ENCODE results near the gene POTEF. TPM values are rescaled to one million over a fixed set of nuclear protein-coding genes. Genes with fewer than 3 reads are reported as not detected.
"Not testable (repeated sequence)": the region's sequence is repeated elsewhere in the genome, so short reads cannot be mapped to it uniquely, and the experiment has no call there.

Gene POTEF
- polyA plus RNA-seq, 1 donor from 2014 or later, result 1.0 TPM

DNA sequence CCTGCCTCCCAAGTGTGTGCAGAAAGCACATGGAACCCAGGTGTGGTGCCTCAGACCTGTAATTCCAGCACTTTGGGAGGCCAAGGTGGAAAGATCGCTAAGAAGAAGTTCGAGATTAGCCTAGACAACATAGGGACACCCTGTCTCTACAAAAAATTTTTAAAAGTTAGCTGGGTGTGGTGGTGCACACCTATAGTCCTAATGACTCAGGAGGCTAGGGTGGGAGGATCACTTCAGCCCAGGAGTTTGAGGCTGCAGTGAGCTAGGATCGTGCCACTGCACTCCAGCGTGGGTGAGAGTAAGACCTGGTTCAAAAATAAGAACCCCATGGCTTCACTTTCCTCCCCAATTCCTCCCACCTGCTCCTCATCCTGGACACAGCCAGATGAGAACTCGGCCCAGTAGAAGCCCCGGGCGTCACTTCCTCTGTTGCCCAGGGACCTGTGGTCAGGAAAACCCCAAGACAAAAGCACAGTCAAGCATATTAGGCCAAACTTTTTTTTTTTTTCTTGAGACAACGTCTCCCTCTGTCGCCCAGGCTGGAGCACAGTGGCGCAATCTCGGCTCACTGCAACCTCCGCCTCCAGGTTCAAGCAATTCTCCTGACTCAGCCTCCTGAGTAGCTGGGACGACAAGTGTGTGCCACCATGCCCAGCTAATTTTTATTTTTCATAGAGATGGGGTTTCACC, 28.9 kb upstream of the POTEF start:
- not testable (repeated sequence) for H3K27ac ChIP-seq (ENCODE audit: low read length); H3K4me3 ChIP-seq (ENCODE audit: low read length); H3K9me2 ChIP-seq (ENCODE audit: insufficient read depth, low read length); H3K79me2 ChIP-seq (replicated peaks; ENCODE audit: insufficient read depth, low read length); H3K9me3 ChIP-seq (ENCODE audit: low read length); H4K20me1 ChIP-seq (ENCODE audit: insufficient read depth); H3K27me3 ChIP-seq (ENCODE audit: insufficient read depth, low read depth, low read length); H3K36me3 ChIP-seq (ENCODE audit: insufficient read depth, low read length); H3K9ac ChIP-seq (ENCODE audit: low read length); H3F3A ChIP-seq (ENCODE audit: insufficient read depth, low read length, poor library complexity, severe bottlenecking); H3K4me2 ChIP-seq (ENCODE audit: low read length); H2AFZ ChIP-seq (ENCODE audit: low read depth, low read length)

DNA sequence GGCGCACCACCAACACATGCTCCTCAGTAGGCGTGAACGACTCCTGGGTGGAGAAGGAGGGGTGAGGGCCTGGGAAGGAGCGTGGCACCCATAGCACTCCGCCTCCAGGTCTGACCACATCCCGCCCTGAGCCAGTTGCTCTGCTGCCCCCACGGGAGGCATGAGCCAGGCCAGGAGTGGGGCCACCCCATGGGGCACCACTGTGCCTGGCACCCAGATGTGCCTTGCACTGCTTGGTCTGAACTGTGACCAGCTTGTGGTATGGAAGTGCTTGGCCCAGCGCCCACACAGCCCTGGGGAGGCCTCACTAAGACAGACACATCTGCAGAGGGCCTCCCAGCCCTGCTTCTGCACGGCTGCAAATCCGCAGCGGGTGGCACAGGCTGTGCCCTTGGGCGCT, 28.3 kb upstream of the POTEF start:
- not testable (repeated sequence) for H3F3A ChIP-seq (ENCODE audit: insufficient read depth, low read length, poor library complexity, severe bottlenecking); H3K4me2 ChIP-seq (ENCODE audit: low read length); H2AFZ ChIP-seq (ENCODE audit: low read depth, low read length); H3K9ac ChIP-seq (ENCODE audit: low read length); H3K9me3 ChIP-seq (ENCODE audit: low read length); H3K27ac ChIP-seq (ENCODE audit: low read length); H4K20me1 ChIP-seq (ENCODE audit: insufficient read depth); H3K27me3 ChIP-seq (ENCODE audit: insufficient read depth, low read depth, low read length); H3K36me3 ChIP-seq (ENCODE audit: insufficient read depth, low read length); H3K9me2 ChIP-seq (ENCODE audit: insufficient read depth, low read length); H3K4me3 ChIP-seq (ENCODE audit: low read length); H3K79me2 ChIP-seq (replicated peaks; ENCODE audit: insufficient read depth, low read length)

DNA sequence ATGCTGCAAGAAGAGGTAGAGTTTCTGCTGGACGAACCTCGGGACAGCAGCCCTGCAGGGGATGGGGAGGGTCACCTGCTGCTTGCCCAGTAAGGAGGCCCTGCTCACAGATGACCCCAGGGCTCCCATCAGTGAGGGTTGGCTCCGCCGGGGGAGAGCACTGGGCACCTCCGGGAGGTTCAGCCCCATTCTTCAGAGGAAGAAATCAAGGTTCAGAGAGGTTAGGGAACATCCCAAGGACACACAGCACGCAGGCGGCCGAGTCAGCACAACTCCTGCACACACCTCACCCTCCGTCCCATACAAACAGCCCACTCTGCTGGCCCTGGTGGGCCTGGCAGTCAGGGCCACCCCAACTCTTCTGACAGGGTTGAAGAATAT, 27.6 kb upstream of the POTEF start:
- no peak overlapping the region for H3K4me3 ChIP-seq (ENCODE audit: low read length)
- H2AFZ ChIP-seq (ENCODE audit: low read depth, low read length), result no peak overlapping the region
- no peaks in the 10 kb centered on the region for H3K36me3 ChIP-seq (ENCODE audit: insufficient read depth, low read length)
- H4K20me1 ChIP-seq (ENCODE audit: insufficient read depth), result no peaks in the 10 kb centered on the region
- no peak overlapping the region for H3K4me2 ChIP-seq (ENCODE audit: low read length)
- H3K79me2 ChIP-seq (replicated peaks; ENCODE audit: insufficient read depth, low read length), result no peaks in the 10 kb centered on the region
- H3K27ac ChIP-seq (ENCODE audit: low read length), result no peak overlapping the region
- H3K9me2 ChIP-seq (ENCODE audit: insufficient read depth, low read length), result no peaks in the 10 kb centered on the region
- no peak overlapping the region for H3K9ac ChIP-seq (ENCODE audit: low read length)
- H3K27me3 ChIP-seq (ENCODE audit: insufficient read depth, low read depth, low read length), result no peaks in the 10 kb centered on the region
- TF ChIP-seq MXI1 (conservative IDR thresholded peaks at IDR 0.05; ENCODE audit: poor library complexity, severe bottlenecking) (no peak), SMC3 (conservative IDR thresholded peaks at IDR 0.05; ENCODE audit: poor library complexity) (no peak), EZH2 (IDR thresholded peaks at IDR 0.05; ENCODE audit: borderline replicate concordance, insufficient read depth, low read length, poor library complexity, severe bottlenecking) (no peak)
- TF ChIP-seq, protein P1, sequence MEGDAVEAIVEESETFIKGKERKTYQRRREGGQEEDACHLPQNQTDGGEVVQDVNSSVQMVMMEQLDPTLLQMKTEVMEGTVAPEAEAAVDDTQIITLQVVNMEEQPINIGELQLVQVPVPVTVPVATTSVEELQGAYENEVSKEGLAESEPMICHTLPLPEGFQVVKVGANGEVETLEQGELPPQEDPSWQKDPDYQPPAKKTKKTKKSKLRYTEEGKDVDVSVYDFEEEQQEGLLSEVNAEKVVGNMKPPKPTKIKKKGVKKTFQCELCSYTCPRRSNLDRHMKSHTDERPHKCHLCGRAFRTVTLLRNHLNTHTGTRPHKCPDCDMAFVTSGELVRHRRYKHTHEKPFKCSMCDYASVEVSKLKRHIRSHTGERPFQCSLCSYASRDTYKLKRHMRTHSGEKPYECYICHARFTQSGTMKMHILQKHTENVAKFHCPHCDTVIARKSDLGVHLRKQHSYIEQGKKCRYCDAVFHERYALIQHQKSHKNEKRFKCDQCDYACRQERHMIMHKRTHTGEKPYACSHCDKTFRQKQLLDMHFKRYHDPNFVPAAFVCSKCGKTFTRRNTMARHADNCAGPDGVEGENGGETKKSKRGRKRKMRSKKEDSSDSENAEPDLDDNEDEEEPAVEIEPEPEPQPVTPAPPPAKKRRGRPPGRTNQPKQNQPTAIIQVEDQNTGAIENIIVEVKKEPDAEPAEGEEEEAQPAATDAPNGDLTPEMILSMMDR (IDR thresholded peaks at IDR 0.05; ENCODE audit: poor library complexity, severe bottlenecking), result no peak
- no peaks in the 10 kb centered on the region for H3K9me3 ChIP-seq (ENCODE audit: low read length)
- H3F3A ChIP-seq (ENCODE audit: insufficient read depth, low read length, poor library complexity, severe bottlenecking), result no peaks in the 10 kb centered on the region

DNA sequence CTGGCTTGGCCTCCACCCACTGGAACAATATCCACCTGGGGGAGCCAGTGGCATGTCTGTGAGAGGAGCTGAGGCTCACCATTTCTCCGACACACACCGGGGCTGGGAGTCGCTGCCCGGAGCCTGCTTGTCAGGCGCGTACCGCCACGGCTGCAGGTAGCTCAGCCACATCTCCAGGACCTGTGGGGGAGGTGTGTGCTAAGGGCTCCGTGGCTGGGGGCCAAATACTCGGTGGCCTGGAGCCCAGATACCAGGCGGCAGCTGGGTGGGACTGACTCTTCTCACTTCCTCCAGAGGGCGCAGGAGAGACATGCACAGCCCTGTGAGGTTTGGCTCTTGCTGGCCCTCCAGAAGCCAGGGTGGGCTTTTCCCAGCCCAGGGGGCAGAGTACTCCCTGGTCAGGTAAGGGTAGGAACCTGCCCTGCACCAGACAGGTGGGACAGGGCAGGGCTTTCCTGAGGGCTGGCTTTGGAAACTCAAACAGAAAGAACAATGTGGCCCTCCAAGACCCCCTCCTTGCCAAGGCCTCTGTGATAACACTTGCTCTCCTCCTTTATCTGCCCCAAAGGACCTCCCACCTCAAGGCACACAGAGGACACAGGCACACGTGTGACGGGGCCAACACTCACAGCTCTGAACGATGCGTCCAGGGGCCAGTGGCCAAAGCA, 27.1 kb upstream of the POTEF start:
- not testable (repeated sequence) for H3K9me2 ChIP-seq (ENCODE audit: insufficient read depth, low read length); H4K20me1 ChIP-seq (ENCODE audit: insufficient read depth); H3F3A ChIP-seq (ENCODE audit: insufficient read depth, low read length, poor library complexity, severe bottlenecking); H3K36me3 ChIP-seq (ENCODE audit: insufficient read depth, low read length); H3K4me2 ChIP-seq (ENCODE audit: low read length); H3K4me3 ChIP-seq (ENCODE audit: low read length); H3K79me2 ChIP-seq (replicated peaks; ENCODE audit: insufficient read depth, low read length); H2AFZ ChIP-seq (ENCODE audit: low read depth, low read length); H3K9ac ChIP-seq (ENCODE audit: low read length); H3K9me3 ChIP-seq (ENCODE audit: low read length); H3K27ac ChIP-seq (ENCODE audit: low read length); H3K27me3 ChIP-seq (ENCODE audit: insufficient read depth, low read depth, low read length)
